NCI-H1105 treated with DMSO at 0.1 percent for 48 hours (cell line): ENCODE measurements around the gene NLK.

ENCODE experiments used
- DNase-seq: peaks from one replicate; lab custom pipeline; 2025; lab: John Stamatoyannopoulos, UW

NLK gene

GRCh38 chr17:28113269-28113668 lies 70.8 kb downstream of the NLK start:
- no peak for DNase-seq

DNA sequence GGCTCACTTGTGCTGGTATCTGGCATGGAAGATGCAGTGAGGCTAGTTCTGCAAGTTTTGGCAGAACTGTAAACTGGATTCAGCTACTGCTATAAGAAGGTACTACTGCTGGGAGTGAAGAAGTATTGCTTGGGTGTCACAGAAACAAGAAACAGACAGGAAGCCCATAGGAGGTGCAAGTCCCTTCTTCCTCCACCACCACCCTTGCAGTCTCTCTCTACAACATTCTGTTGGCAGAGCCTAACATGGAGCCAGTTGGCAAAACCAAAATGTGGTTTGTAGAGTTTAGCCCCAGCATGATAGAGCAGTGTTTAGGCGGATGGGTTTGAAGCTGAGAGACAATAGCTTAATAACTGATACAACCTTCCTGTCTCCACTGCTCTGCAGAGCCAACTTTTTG lies 72.6 kb downstream of the NLK start:
- no peak for DNase-seq

- DNase-seq, result no peak
Measured at GRCh38 chr17:28117304-28117703, 74.8 kb downstream of the NLK start.

GRCh38 chr17:28118362-28118761 lies 75.9 kb downstream of the NLK start:
- DNase-seq, result no peak

GRCh38 chr17:28119046-28119445 lies 76.6 kb downstream of the NLK start:
- no peak for DNase-seq

DNA sequence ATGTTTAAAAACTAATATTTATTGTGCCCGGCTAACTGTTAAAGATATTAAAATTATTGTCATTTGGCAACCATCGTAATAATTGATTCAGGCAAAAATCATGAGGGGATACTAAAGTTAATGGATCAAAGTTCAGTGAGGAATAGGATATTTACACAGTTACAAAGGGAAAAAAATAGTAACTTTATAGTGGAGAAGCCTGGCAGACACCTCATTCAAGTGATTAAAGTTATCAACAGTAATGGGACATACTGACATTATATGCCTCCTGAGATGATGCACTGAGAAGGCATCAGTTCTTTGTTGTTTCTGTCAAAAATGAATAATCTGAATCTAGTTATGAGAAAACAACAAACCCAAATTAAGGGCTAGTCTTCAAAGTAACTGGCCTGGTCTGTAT lies 77.1 kb downstream of the NLK start:
- DNase-seq, result no peak

GRCh38 chr17:28120766-28121165 lies 78.3 kb downstream of the NLK start:
- DNase-seq, result no peak

DNA sequence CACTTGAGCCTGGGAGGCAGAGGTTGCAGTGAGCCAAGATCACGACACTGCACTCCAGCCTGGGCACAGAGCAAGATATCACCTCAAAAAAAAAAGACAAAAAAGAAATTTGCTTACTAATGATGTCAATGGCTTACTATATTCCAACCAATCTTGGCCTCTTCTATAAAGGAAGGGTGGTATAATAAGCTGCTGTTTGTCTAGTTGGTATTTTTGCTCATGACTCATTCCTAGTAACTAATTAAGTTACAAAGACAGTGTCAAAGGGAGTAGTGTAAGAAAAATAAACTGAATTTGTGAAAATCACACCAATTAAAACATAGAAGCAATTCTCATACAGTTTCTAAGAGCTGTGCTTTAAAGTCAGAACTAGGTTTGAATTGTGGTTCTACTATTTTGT lies 82.5 kb downstream of the NLK start:
- no peak for DNase-seq

DNA sequence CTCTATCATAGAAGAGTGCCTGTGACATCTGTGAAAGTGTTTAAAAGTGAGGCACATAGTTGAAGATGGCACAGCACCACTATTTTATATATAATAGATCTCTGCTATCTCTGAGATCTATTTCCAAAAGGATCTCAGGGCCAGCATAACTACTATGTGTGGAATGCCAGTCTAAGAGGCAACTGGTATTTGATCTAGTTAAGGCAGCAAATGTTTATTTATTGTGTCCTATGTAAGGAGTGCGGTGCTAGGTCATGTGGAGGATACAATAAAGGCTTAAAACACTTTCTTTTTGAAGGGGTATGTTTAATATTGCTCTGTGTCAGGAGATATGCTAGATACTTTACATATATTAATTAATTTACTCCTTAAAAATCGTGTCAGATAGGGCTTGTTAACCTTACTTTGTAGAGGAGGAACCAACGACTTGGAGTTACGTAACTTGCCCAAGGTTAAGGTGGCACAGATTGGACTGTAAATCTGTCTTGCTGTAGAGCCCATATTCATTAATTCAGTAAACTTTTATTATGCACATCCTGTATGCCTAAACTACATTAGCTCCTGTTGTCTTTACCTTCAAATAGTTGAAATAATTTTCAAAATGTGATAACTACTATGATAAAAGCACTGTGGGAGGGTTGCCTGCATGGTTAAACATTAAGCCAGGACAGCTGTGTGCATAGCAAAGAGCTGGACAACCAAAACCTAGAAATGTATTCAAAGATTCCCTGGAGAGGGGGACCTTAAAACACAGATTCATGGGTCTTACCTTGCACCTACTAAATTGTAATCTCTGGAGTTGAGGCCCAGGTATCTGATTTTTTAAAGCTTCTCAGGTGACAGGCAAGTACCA lies 83.3 kb downstream of the NLK start:
- DNase-seq, result no peak

GRCh38 chr17:28127196-28127595 lies 84.7 kb downstream of the NLK start:
- no peak for DNase-seq

DNA sequence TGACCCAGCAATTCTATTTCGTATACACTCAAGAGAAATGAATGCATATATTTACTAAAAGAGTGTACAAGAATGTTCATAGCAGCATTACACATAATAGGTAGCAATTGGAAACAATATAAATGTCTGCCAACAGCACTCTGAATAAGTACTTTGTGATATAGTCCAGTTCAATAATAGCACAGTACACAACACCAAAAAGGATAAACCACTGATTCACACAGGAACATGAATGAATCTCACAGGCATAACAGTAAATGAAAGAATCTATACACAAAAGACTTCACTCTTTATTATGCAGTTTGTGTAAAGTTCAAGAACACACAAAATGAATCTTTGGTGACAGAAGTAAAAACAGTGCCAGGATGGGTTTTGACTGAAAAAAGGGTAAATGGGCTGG lies 86.3 kb downstream of the NLK start:
- no peak for DNase-seq

DNA sequence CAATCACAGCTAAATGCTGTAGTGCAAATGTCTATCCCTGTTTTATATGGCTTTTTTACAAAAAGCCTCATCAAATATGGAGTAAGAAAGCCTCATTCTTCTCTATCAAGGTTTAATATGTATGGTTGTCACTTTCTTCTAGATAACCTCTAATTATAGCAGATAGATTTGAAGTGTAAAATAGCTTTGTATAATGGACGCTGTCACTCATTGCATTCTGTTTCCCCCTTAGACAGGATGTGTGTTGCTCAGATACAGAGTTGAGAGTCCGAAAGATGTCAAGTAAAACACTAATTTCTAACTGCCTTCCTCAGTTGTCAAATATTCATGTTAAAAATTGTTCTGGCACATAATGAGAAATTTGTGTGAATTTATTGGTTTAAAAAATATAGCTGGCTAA lies 88.0 kb downstream of the NLK start:
- DNase-seq, result no peak

- DNase-seq, result no peak
Measured at GRCh38 chr17:28131599-28131998, 89.1 kb downstream of the NLK start.

DNA sequence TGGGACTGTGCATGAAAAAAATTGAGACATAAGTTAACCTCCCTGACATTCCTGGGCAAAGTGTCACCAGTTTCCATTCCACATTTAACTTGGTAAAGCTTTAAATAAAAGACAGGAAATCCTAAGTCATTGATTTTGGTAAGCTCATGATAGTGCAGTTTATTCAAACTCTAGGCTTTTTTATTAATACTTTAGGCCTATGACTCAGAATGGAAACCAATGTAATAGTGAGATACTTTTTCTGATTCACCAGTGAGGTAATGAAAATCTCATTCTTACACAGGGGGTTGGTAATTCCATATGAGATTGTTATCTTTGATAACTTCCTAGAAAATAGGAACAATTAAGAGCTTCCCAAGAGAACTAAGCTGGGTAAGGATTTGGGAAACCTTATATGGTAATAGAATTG lies 91.1 kb downstream of the NLK start:
- DNase-seq, result no peak

- DNase-seq, result no peak
Measured at GRCh38 chr17:28136923-28137322, 94.4 kb downstream of the NLK start.

GRCh38 chr17:28139822-28140221 lies 97.3 kb downstream of the NLK start:
- no peak for DNase-seq

- no peak for DNase-seq
Measured at GRCh38 chr17:28141313-28141712, 98.8 kb downstream of the NLK start.

GRCh38 chr17:28141773-28142172 lies 99.3 kb downstream of the NLK start:
- no peak for DNase-seq

DNA sequence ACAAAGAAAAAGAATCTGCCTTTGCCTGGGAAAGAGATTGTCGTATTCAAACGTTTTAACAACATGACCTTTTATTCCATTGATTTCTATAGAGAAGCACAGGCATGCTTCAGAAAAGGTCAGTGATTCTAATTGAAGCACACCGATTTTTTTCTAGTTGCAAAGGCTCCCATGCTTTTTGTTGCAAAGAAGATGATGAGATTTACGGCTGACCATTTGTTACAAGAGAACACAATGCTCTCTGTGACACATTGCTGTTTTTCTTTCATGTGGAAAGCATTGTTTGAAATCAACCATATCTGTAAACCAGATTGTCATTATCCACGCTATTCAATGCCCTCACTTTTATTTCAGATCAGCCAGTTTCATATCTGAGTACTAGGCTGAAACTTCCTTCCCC lies 99.8 kb downstream of the NLK start:
- DNase-seq, result no peak

DNA sequence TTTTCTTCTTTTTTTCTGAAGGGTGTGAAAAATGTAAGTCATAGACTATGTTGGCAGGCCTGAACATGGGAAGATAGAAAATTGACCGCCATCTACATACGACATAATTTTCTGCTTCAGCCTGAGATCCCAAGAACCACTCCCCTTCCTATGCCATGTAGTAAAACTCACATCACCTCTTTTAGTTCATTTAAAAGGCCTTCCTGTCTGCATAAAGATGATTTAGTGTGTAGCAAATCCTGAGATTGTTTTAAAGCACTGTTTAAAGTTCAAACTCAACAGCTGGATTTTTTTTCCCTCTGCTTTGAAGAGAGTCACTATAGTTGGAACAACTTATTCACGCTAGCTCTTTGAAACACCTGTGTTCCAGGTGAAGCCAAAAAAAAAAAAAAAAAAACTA lies 101.5 kb downstream of the NLK start:
- no peak for DNase-seq

- no peak for DNase-seq
Measured at GRCh38 chr17:28145348-28145747, 102.9 kb downstream of the NLK start.

DNA sequence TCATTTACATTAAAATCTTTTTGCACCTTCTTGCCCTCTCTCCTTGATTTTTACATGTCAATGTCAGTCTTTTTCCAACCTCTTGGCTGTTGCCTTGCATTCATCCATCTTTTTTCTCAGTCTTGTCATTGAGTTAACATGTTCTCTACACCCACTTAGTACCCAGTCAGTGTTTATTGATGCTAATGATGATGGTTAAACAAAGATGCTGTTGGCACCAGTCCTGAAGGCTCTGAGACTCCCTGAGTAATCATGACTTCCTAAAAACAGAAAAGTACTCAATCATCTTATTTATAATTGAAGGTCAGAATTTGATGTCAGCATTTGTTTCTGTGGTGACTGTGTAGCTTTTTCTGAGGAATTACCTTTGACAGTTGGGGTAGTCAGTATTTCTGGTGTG lies 104.5 kb downstream of the NLK start:
- peak; percentile 90 for DNase-seq

DNA sequence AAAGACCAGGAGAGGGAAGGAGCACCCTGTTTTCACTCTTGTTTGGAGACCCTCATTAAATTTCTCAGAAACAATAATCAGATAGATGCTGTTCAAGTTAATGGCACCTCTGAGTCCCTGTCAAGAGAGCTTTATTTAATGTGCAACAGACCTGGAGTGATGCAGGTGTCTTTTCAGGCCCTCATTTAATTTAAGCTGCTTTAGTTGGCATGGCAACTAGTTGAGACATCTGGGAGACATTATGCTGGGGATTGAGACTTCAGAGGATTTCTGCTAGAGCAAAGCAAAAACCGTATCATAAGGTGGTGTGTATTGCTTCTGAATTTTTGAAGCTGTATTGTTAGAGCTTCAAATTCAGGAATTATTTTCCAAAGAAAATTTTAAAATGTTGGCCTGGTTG lies 108.5 kb downstream of the NLK start:
- DNase-seq, result peak; percentile 90

DNA sequence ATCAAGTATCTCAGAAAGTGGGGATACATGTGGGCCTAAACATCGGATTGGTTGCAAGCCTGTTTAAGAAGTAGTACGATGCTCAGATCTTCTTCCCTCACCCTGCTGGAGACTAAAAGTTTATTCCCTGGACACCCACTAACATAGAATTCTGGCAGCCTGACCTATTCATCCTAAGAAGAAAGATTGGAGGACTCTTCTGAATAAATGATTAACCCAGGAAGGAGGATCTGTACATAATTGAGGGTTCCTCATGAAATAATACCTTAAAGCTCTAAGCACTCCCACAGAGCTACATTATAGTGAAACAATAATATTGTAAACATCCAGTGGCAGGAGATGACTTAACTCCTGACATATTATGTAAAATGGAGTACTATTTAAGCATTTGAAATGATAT lies 111.7 kb downstream of the NLK start:
- no peak for DNase-seq
